HG02938 (cell line): Measurements from ENCODE around the gene GSTM5.
"Not testable (repeated sequence)": the region's sequence is repeated elsewhere in the genome, so short reads cannot be mapped to it uniquely, and the experiment has no call there.

Experiments used
- ATAC-seq: cut with Tn5 transposase; IDR thresholded peaks from one replicate; pipeline ENCODE4 v1.9.1; 2021; ENCODE audit warnings: mild to moderate bottlenecking, moderate library complexity; ENCODE audit not compliant: unreplicated experiment

GSTM5 gene

GRCh38 chr1:109711593-109712320 lies at the start of gene GSTM5:
Gene GSTM5 (plus strand): TSS chr1:109712251. CDS start chr1:109712313, 62 bp downstream.
- ATAC-seq: not testable (repeated sequence)

DNA sequence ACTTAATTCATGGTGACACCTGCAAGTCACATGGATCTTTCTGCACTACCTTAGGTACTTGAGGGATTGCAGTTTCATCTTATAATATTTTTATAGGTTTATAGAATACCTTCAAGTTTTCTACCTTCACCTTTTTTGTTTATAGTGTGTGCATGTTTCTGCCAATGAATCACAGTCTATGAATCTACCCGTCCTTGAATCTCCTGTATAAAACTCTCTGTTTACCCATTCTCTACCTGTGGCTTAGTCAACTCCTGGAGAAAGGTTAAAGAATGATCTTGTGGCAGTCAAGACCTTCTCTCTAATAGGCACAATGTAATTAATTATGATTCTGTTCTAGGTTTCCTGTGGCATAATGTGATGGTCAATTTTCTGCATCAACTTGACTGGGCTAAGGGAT lies 47.4 kb upstream of the GSTM5 start:
- no peak for ATAC-seq

GRCh38 chr1:109667452-109668122 lies 44.5 kb upstream of the GSTM5 start, which contains the start of gene GSTM2:
Gene GSTM2 (plus strand): TSS chr1:109668057. CDS start chr1:109668116, 59 bp downstream.
- peak; percentile 76 for ATAC-seq

GRCh38 chr1:109668123-109668775 lies 43.8 kb upstream of the GSTM5 start:
- no peak for ATAC-seq

DNA sequence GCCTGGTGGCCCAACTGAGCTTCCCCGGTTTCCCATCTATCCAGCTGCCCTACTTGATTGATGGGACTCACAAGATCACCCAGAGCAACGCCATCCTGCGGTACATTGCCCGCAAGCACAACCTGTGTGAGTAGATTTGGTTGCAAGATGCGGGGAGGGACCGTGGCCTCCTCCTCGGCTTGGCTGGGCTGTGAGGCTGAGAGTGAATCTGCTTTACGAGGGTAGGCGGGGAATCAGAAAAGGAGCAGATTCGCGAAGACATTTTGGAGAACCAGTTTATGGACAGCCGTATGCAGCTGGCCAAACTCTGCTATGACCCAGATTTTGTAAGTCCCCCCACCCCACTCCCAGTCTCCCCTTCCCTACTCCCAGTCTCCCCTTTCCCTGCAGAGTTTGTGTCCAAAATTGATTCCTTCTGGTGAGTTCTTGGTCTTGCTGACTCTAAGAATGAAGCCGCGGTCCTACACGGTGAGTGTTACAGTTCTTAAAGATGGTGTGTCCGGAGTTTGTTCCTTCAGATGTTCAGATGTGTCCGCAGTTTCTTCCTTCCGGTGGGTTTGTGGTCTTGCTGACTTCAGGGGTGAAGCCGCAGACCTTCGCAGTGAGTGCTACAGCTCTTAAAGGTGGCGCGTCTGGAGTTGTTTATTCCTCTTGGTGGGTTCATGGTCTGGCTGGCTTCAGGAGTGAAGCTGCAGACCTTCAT lies 42.7 kb upstream of the GSTM5 start:
- no peak for ATAC-seq

- ATAC-seq: not testable (repeated sequence)
Measured at GRCh38 chr1:109669949-109670302, 42.1 kb upstream of the GSTM5 start.

- ATAC-seq: no peak
Measured at GRCh38 chr1:109671067-109671466, 41.0 kb upstream of the GSTM5 start.

DNA sequence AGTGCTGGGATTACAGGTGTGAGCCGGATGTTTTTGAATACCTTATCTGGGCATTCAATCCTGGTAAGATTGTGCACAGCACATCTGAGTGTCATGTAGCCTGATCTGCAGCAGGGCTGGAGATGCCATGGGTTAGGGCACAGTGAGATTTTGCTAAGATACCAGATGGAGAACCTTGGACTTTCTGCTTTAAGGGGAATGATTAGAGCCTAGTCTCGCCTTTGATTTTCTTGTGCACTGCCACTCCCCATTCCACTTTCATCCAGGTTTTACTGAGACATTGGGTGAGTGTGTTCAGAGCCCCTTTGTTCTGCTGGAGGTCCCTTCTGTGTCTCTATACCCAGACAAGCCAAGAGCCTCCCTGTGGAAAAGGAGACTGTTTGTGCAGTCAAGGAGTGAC lies 38.2 kb upstream of the GSTM5 start:
- not testable (repeated sequence) for ATAC-seq

DNA sequence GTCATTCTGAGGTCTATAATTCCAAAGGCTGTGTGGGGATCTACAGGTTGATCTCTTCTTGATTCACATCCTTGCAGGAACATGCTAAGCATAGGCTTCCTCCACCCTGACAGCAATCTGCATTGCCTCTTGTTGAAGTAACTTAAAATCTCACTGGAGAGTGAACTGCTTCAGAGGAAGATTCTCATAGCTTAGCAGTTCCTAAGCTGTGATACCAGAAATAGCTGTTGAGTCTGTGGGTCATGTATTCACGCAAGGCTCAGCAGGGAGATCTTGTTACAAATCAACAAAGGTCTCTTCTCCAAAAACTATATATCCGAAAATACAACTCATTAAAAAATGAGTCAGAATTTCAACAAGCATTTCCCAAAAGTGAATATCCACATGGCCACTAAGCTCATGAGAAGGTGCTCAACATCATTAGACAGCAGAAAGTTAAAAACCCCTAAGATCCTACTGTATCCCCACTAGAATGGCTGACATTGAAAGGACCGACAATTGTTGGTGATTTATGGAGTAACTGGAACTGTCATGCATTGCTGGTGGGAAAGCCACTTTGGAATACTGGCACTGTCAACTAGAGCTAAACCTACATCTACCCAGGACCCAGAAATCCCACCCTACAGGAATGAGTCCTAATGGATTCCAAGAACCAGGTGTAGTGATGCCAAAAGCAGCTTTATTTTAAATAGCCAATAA lies 35.2 kb upstream of the GSTM5 start:
- not testable (repeated sequence) for ATAC-seq

DNA sequence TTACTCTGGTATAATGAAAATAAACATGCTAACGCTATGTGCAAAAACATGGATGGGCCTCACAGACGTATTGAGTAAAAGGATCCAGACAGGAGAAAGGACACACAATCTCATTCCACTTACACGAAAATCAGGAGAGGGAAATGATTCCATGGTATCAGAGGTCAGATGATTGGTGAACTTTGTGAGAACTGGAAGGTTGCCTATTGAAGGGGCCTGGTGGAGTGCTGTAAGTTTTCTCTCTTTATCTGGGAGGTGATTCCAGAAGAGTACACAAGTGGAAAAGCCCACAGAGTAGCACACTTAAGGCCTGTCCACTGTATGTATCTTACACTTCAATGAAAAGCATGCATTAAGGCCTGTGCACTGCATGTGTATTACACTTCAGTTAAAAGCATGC lies 34.6 kb upstream of the GSTM5 start:
- no peak for ATAC-seq

DNA sequence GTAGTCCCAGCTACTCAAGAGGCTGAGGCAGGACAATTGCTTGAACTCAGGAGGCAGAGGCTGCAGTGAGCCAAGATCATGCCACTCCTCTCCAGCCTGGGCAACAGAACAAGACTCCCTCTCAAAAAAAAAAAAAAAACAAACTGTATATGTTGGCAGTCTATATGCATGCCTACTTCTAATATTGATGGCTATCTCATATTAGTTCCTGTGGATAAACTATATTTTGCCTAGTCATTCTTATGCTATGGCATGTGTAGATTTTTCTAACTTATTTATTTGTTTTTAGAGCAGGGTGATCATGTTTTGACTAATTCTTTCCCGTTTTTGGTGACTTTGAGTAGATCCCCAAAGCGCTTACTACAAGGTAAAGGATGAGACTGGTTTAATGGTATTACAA lies 33.4 kb upstream of the GSTM5 start:
- not testable (repeated sequence) for ATAC-seq

GRCh38 chr1:109684777-109685176 lies 27.3 kb upstream of the GSTM5 start:
- not testable (repeated sequence) for ATAC-seq

- ATAC-seq: not testable (repeated sequence)
Measured at GRCh38 chr1:109685399-109685798, 26.7 kb upstream of the GSTM5 start.

- not testable (repeated sequence) for ATAC-seq
Measured at GRCh38 chr1:109685890-109686289, 26.2 kb upstream of the GSTM5 start.

DNA sequence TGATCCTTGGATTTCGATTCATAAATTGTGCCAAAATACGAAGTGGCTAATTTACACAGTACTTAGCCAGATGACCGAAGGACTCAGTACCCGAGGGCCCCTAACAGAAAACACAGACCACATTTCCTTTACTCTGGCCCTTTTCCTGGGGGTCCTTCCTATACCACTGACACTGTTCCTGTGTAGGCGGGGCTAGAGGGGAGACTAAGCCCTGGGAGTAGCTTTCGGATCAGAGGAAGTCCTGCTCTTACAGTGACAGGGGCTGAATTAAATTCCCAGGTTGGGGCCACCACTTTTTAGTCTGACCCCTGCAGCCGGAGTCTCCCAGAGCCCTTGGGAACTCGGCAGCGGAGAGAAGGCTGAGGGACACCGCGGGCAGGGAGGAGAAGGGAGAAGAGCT lies 24.9 kb upstream of the GSTM5 start:
- peak; percentile 16 for ATAC-seq

- ATAC-seq: peak; percentile 83
Measured at GRCh38 chr1:109687641-109688499, 24.2 kb upstream of the GSTM5 start, which contains the start of gene GSTM1. Gene GSTM1 (plus strand): TSS chr1:109687817. CDS start chr1:109687874, 57 bp downstream.

DNA sequence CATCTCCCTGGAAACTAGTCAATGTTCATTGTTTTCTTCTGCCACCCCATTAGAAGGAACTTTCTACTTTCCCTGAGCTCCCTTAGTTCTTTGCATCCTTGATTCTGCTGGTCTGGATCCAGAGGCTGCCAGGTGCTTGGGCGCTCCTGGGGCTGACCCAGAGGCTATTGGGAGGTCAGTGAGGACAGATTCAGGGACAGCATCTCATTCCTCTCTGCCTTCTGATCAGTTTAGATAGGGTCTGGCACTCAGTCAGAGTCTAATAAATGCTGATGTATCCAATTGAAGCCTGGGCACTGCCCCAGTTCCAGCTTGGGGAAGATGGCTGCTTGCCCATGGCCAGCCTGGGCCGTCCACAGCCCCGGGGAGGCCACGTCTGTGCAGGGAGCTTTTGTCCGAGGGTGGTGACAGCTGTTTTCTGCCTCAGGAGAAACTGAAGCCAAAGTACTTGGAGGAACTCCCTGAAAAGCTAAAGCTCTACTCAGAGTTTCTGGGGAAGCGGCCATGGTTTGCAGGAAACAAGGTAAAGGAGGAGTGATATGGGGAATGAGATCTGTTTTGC lies 22.1 kb upstream of the GSTM5 start:
- no peak for ATAC-seq

GRCh38 chr1:109691759-109692158 lies 20.3 kb upstream of the GSTM5 start:
- no peak for ATAC-seq

GRCh38 chr1:109694400-109694799 lies 17.7 kb upstream of the GSTM5 start:
- ATAC-seq: not testable (repeated sequence)
